GM23248 (cell line): ENCODE data around the gene IL2RA. TPM values are rescaled to one million over a fixed set of nuclear protein-coding genes. Genes with fewer than 3 reads are reported as not detected.
"Not testable (repeated sequence)": the region's sequence is repeated elsewhere in the genome, so short reads cannot be mapped to it uniquely, and the experiment has no call there.

Experiments used
- DNase-seq: peaks from one replicate; pipeline ENCODE4 v3.0.0-alpha.2; 2015
- H2AFZ ChIP-seq: fragments of 200-600 bp; sonication (generic); 2 replicates; pipeline ENCODE4 v1.6.1; 2016; ENCODE audit warnings: antibody characterized with exemption
- H3F3A ChIP-seq: fragments of 200-600 bp; sonication (generic); 2 replicates; pipeline ENCODE4 v1.6.1; 2016; ENCODE audit warnings: mild to moderate bottlenecking, antibody characterized with exemption, mixed run types; ENCODE audit not compliant: insufficient read depth
- H3K27ac ChIP-seq: fragments of 200-600 bp; sonication (generic); 2 replicates; pipeline ENCODE4 v1.5.1; 2016; ENCODE audit warnings: mild to moderate bottlenecking
- H3K27me3 ChIP-seq: fragments of 200-600 bp; sonication (generic); replicated peaks from 2 replicates; pipeline ENCODE4 v1.6.1; 2016; ENCODE audit warnings: mild to moderate bottlenecking; ENCODE audit not compliant: insufficient read depth
- H3K36me3 ChIP-seq: fragments of 200-600 bp; sonication (generic); 2 replicates; pipeline ENCODE4 v1.6.1; 2016; ENCODE audit warnings: low read depth, mild to moderate bottlenecking
- H3K4me1 ChIP-seq: fragments of 200-600 bp; sonication (generic); 2 replicates; pipeline ENCODE4 v1.6.1; 2016; ENCODE audit warnings: mild to moderate bottlenecking; ENCODE audit not compliant: insufficient read depth
- H3K4me2 ChIP-seq: fragments of 200-600 bp; sonication (generic); one replicate; pipeline ENCODE4 v1.6.1; 2016; ENCODE audit warnings: mild to moderate bottlenecking; ENCODE audit not compliant: unreplicated experiment
- H3K4me3 ChIP-seq: fragments of 200-600 bp; sonication (generic); 2 replicates; pipeline ENCODE4 v1.5.1; 2016; ENCODE audit warnings: mild to moderate bottlenecking
- H3K79me2 ChIP-seq: fragments of 200-600 bp; sonication (generic); 2 replicates; pipeline ENCODE4 v1.6.1; 2016; ENCODE audit warnings: mild to moderate bottlenecking; ENCODE audit not compliant: insufficient read depth
- H3K9ac ChIP-seq: fragments of 200-600 bp; sonication (generic); 2 replicates; pipeline ENCODE4 v1.6.1; 2016; ENCODE audit warnings: mild to moderate bottlenecking
- H3K9me2 ChIP-seq: fragments of 200-600 bp; sonication (generic); 2 replicates; pipeline ENCODE4 v1.6.1; 2016; ENCODE audit warnings: mixed run types, mild to moderate bottlenecking, moderate library complexity; ENCODE audit not compliant: insufficient read depth
- H3K9me3 ChIP-seq: fragments of 200-600 bp; sonication (generic); one replicate; pipeline ENCODE4 v1.6.1; 2017; ENCODE audit warnings: low read depth
- H4K20me1 ChIP-seq: fragments of 200-600 bp; sonication (generic); 2 replicates; pipeline ENCODE4 v1.6.0; 2016; ENCODE audit not compliant: insufficient read depth
- EZH2 ChIP-seq: fragments of 200-600 bp; sonication (generic); IDR thresholded peaks from 2 replicates; pipeline ENCODE4 v1.6.1; 2018; ENCODE audit warnings: antibody characterized with exemption, mild to moderate bottlenecking; ENCODE audit not compliant: insufficient read depth, poor library complexity, severe bottlenecking
- EZH2phosphoT487 ChIP-seq: fragments of 200-600 bp; sonication (generic); IDR thresholded peaks from 2 replicates; pipeline ENCODE4 v1.6.1; 2018; ENCODE audit warnings: antibody characterized with exemption, moderate library complexity, mild to moderate bottlenecking, low read depth; ENCODE audit not compliant: insufficient read depth
- WGBS, 2 experiments: methylation state at CpG; one replicate each; pipeline ENCODE4 v1.1.6; 2015 to 2017; ENCODE audit warnings: low lambda C conversion rate in 2 of 2, low coverage in 1 of 2; ENCODE audit errors: missing lambda C conversion rate in 2 of 2; 5-methylcytosine and 5-hydroxymethylcytosine counted together
- in situ Hi-C: fragments of 300-500 bp; cut with MboI; formaldehyde crosslinking; loops from 2 replicates; pipeline ENCODE4 v1.15.0; 2020
- polyA plus RNA-seq: library from polyadenylated mRNA; unstranded; fragments of >200 nt; fragmentation: Nextera tagmentation; extraction: Ambion mirVana; gene quantifications from 2 replicates; pipeline ENCODE4 v1.2.1, GENCODE V29; 2016
- total RNA-seq: library from RNA; depleted of rRNA; stranded (reverse); fragments of >200 nt; shearing (Covaris generic); gene quantifications from 2 replicates; pipeline ENCODE4 v1.2.3, GENCODE V29; 2014

The IL2RA gene
- total and polyA plus RNA-seq, 2 experiments from 2014 or later, result not detected

DNA sequence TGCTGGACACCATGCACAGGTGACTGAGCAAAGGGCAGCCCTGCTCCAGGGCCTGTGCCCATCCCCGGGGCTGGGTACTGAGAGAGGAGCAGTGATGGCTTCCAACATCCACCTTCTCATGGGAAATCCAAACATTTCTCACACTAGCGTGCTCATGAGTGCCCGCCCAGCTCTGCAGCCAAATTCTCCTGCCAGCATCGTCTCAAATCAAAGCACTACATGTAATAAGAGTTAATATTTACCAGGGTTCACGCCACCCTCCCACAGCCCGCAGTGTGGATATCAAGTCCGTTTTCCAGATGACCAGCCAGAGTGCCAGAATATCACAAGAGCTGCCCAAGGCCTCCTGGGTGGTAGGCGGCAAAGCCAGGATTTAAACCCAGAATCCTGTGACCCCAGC is 96.9 kb downstream of the IL2RA start:
- no peak overlapping the region for H3K9ac ChIP-seq
- H4K20me1 ChIP-seq, result no peaks in the 10 kb centered on the region
- WGBS, 2 experiments, result 81 to 87% methylated on average over 8 of the region's 8 CpGs
- H3K4me1 ChIP-seq, result no peaks in the 10 kb centered on the region
- no peaks in the 10 kb centered on the region for H3K27me3 ChIP-seq
- H3K36me3 ChIP-seq, result no peaks in the 10 kb centered on the region
- in situ Hi-C loops, result no loop called here
- no peak overlapping the region for H3K27ac ChIP-seq
- no peak for TF ChIP-seq EZH2
- no peak for TF ChIP-seq EZH2phosphoT487
- H3F3A ChIP-seq, result no peaks in the 10 kb centered on the region
- no peaks in the 10 kb centered on the region for H3K79me2 ChIP-seq
- H3K4me3 ChIP-seq, result no peak overlapping the region
- no peaks in the 10 kb centered on the region for H3K9me3 ChIP-seq
- H2AFZ ChIP-seq, result no peak overlapping the region
- H3K4me2 ChIP-seq, result no peak overlapping the region
- H3K9me2 ChIP-seq, result no peaks in the 10 kb centered on the region
- DNase-seq, result no peak

DNA sequence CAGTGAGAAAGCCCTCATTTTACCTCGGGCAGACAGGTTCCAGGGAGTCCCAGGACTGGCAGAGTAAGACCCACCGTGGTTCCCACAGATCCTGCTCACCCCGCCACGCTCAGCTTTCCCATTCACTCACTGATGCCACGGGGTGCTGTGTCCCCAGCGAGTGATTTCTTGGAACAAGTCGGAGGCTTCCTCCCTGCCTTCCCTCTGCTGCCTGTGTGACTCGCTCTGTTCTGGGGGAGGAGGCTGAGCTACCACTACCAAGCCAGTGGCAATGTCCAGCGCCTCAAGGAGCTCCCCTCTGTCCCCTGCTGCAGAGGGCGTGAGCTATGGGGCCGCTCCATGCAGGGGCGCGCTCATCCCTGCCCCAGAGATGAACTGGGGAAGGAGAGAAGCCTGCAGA is 97.4 kb downstream of the IL2RA start:
- in situ Hi-C loops, result no loop called here
- Histone ChIP-seq H3K9ac (no peak overlapping the region), H2AFZ (no peak overlapping the region), H3K27ac (no peak overlapping the region), H3K9me3 (no peaks in the 10 kb centered on the region), H3K4me1 (no peaks in the 10 kb centered on the region), H3K4me2 (no peak overlapping the region), H3K36me3 (no peaks in the 10 kb centered on the region), H3F3A (no peaks in the 10 kb centered on the region), H4K20me1 (no peaks in the 10 kb centered on the region), H3K79me2 (no peaks in the 10 kb centered on the region), H3K4me3 (no peak overlapping the region), H3K27me3 (no peaks in the 10 kb centered on the region), H3K9me2 (no peaks in the 10 kb centered on the region)
- 83 to 84% methylated on average over 13 of the region's 13 CpGs for WGBS, 2 experiments
- TF ChIP-seq EZH2, result no peak
- TF ChIP-seq EZH2phosphoT487, result no peak
- DNase-seq, result no peak

DNA sequence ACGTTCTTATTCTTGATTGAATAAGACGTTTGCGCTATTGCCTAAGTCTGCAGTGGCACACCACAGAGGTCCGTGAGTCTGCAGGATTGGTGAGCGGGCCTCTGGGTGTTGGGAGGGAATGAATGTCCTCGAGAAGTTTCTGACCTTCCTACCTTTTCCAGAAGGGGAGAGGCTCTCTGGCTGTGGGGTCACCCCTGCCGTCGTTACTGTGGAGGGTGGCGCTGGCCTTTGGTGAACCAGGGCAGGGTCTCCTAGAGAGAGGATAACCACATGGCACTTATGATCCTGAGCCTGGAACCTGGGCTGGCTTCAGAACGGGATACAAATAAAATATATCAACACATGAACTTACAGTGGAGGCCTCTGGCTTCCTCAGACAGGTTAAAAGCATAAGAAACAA is 98.6 kb downstream of the IL2RA start:
- 86 to 87% methylated on average over 10 of the region's 10 CpGs for WGBS, 2 experiments
- Histone ChIP-seq H3F3A (no peaks in the 10 kb centered on the region), H3K4me3 (no peak overlapping the region), H3K27me3 (no peaks in the 10 kb centered on the region), H3K4me2 (no peak overlapping the region), H3K36me3 (no peaks in the 10 kb centered on the region), H3K9me2 (no peaks in the 10 kb centered on the region), H3K79me2 (no peaks in the 10 kb centered on the region), H2AFZ (no peak overlapping the region), H3K4me1 (no peaks in the 10 kb centered on the region), H3K27ac (no peak overlapping the region), H3K9ac (no peak overlapping the region), H3K9me3 (no peaks in the 10 kb centered on the region), H4K20me1 (no peaks in the 10 kb centered on the region)
- no peak for DNase-seq
- no peak for TF ChIP-seq EZH2phosphoT487
- TF ChIP-seq EZH2, result no peak
- in situ Hi-C loops, result no loop called here

- no peaks in the 10 kb centered on the region for H3K27me3 ChIP-seq
- H3K4me2 ChIP-seq, result no peak overlapping the region
- no peak overlapping the region for H2AFZ ChIP-seq
- H4K20me1 ChIP-seq, result no peaks in the 10 kb centered on the region
- H3K9me3 ChIP-seq, result no peaks in the 10 kb centered on the region
- no peak for DNase-seq
- H3K4me3 ChIP-seq, result no peak overlapping the region
- H3K9me2 ChIP-seq, result no peaks in the 10 kb centered on the region
- H3K79me2 ChIP-seq, result no peaks in the 10 kb centered on the region
- in situ Hi-C loops, result no loop called here
- no peak overlapping the region for H3K27ac ChIP-seq
- no peak for TF ChIP-seq EZH2
- no peak for TF ChIP-seq EZH2phosphoT487
- WGBS, 2 experiments, result 83 to 85% methylated on average over 7 of the region's 7 CpGs
- H3K4me1 ChIP-seq, result no peaks in the 10 kb centered on the region
- no peaks in the 10 kb centered on the region for H3F3A ChIP-seq
- H3K9ac ChIP-seq, result no peak overlapping the region
- H3K36me3 ChIP-seq, result no peaks in the 10 kb centered on the region
Observed at GRCh38 chr10:5963071-5963470, 99.1 kb downstream of the IL2RA start.

GRCh38 chr10:5962358-5962940 is 99.7 kb downstream of the IL2RA start:
- H3K36me3 ChIP-seq, H3K9me3 ChIP-seq, H4K20me1 ChIP-seq, H3K9ac ChIP-seq, H3F3A ChIP-seq, H2AFZ ChIP-seq, H3K27me3 ChIP-seq, H3K79me2 ChIP-seq, H3K4me1 ChIP-seq, H3K9me2 ChIP-seq, H3K4me3 ChIP-seq, in situ Hi-C loops, H3K27ac ChIP-seq, H3K4me2 ChIP-seq, DNase-seq: not testable (repeated sequence)
- 86 to 90% methylated on average over 10 of the region's 10 CpGs for WGBS, 2 experiments
